ENCODE measurements around the gene UVSSA.

The UVSSA gene

GRCh38 chr4:1354136-1354982 lies 7.4 kb downstream of the UVSSA start:
- Histone ChIP-seq H3K36me3 (ENCODE audit: insufficient read depth, low read length) (peaks cover 25% of the 10 kb centered on the region), H3K4me3 (ENCODE audit: low read length) (no peak overlapping the region), H3K27me3 (ENCODE audit: insufficient read depth, low read length) (no peaks in the 10 kb centered on the region), H3K9me3 (ENCODE audit: low read length) (no peaks in the 10 kb centered on the region), H2AFZ (ENCODE audit: low read depth, low read length) (no peak overlapping the region), H3K4me1 (ENCODE audit: insufficient read depth, low read length) (peaks cover 3% of the 10 kb centered on the region)

- Histone ChIP-seq H3K4me3 (ENCODE audit: low read length) (no peak overlapping the region), H3K36me3 (ENCODE audit: insufficient read depth, low read length) (peaks cover 22% of the 10 kb centered on the region), H3K27me3 (ENCODE audit: insufficient read depth, low read length) (no peaks in the 10 kb centered on the region), H3K4me1 (ENCODE audit: insufficient read depth, low read length) (no peaks in the 10 kb centered on the region), H2AFZ (ENCODE audit: low read depth, low read length) (no peak overlapping the region), H3K9me3 (ENCODE audit: low read length) (no peaks in the 10 kb centered on the region)
These were observed 7.9 kb downstream of the UVSSA start for GRCh38 chr4:1354983-1355275.

GRCh38 chr4:1355378-1355777 lies 8.4 kb downstream of the UVSSA start:
- Histone ChIP-seq H3K4me3 (ENCODE audit: low read length) (no peak overlapping the region), H3K4me1 (ENCODE audit: insufficient read depth, low read length) (no peaks in the 10 kb centered on the region), H3K9me3 (ENCODE audit: low read length) (no peaks in the 10 kb centered on the region), H3K27me3 (ENCODE audit: insufficient read depth, low read length) (no peaks in the 10 kb centered on the region), H3K36me3 (ENCODE audit: insufficient read depth, low read length) (peaks cover 18% of the 10 kb centered on the region), H2AFZ (ENCODE audit: low read depth, low read length) (no peak overlapping the region)

- no peaks in the 10 kb centered on the region for H3K4me1 ChIP-seq (ENCODE audit: insufficient read depth, low read length)
- H3K9me3 ChIP-seq (ENCODE audit: low read length): no peaks in the 10 kb centered on the region
- no peaks in the 10 kb centered on the region for H3K27me3 ChIP-seq (ENCODE audit: insufficient read depth, low read length)
- H3K36me3 ChIP-seq (ENCODE audit: insufficient read depth, low read length): peaks cover 14% of the 10 kb centered on the region
- no peak overlapping the region for H2AFZ ChIP-seq (ENCODE audit: low read depth, low read length)
- no peak overlapping the region for H3K4me3 ChIP-seq (ENCODE audit: low read length)
These were observed 9.4 kb downstream of the UVSSA start for GRCh38 chr4:1356181-1356998.

- Histone ChIP-seq H3K4me3 (ENCODE audit: low read length) (no peak overlapping the region), H3K27me3 (ENCODE audit: insufficient read depth, low read length) (no peaks in the 10 kb centered on the region), H2AFZ (ENCODE audit: low read depth, low read length) (no peak overlapping the region), H3K36me3 (ENCODE audit: insufficient read depth, low read length) (peaks cover 13% of the 10 kb centered on the region), H3K4me1 (ENCODE audit: insufficient read depth, low read length) (no peaks in the 10 kb centered on the region), H3K9me3 (ENCODE audit: low read length) (no peaks in the 10 kb centered on the region)
These were observed 10.6 kb downstream of the UVSSA start for GRCh38 chr4:1357356-1358248.

GRCh38 chr4:1358421-1359143 lies 11.6 kb downstream of the UVSSA start:
- H2AFZ ChIP-seq (ENCODE audit: low read depth, low read length): no peak overlapping the region
- H3K4me3 ChIP-seq (ENCODE audit: low read length): no peak overlapping the region
- no peaks in the 10 kb centered on the region for H3K4me1 ChIP-seq (ENCODE audit: insufficient read depth, low read length)
- H3K27me3 ChIP-seq (ENCODE audit: insufficient read depth, low read length): no peaks in the 10 kb centered on the region
- H3K36me3 ChIP-seq (ENCODE audit: insufficient read depth, low read length): peaks cover 7% of the 10 kb centered on the region
- H3K9me3 ChIP-seq (ENCODE audit: low read length): no peaks in the 10 kb centered on the region

- Histone ChIP-seq H2AFZ (ENCODE audit: low read depth, low read length) (no peak overlapping the region), H3K4me1 (ENCODE audit: insufficient read depth, low read length) (no peaks in the 10 kb centered on the region)
These were observed 12.1 kb downstream of the UVSSA start for GRCh38 chr4:1359144-1359501.

GRCh38 chr4:1359976-1360375 lies 13.0 kb downstream of the UVSSA start:
- Histone ChIP-seq H3K27me3 (ENCODE audit: insufficient read depth, low read length) (no peaks in the 10 kb centered on the region), H3K9me3 (ENCODE audit: low read length) (no peaks in the 10 kb centered on the region), H2AFZ (ENCODE audit: low read depth, low read length) (no peak overlapping the region), H3K4me3 (ENCODE audit: low read length) (no peak overlapping the region), H3K4me1 (ENCODE audit: insufficient read depth, low read length) (no peaks in the 10 kb centered on the region), H3K36me3 (ENCODE audit: insufficient read depth, low read length) (peaks cover 6% of the 10 kb centered on the region)

More at GRCh38 chr4:1359144-1359501, 12.1 kb downstream of the UVSSA start:
- Histone ChIP-seq H3K27me3 (ENCODE audit: insufficient read depth, low read length) (no peaks in the 10 kb centered on the region), H3K4me3 (ENCODE audit: low read length) (no peak overlapping the region), H3K36me3 (ENCODE audit: insufficient read depth, low read length) (peaks cover 6% of the 10 kb centered on the region), H3K9me3 (ENCODE audit: low read length) (no peaks in the 10 kb centered on the region)

- H2AFZ ChIP-seq (ENCODE audit: low read depth, low read length): no peak overlapping the region
- no peaks in the 10 kb centered on the region for H3K4me1 ChIP-seq (ENCODE audit: insufficient read depth, low read length)
- peaks cover 4% of the 10 kb centered on the region for H3K36me3 ChIP-seq (ENCODE audit: insufficient read depth, low read length)
- no peak overlapping the region for H3K4me3 ChIP-seq (ENCODE audit: low read length)
- H3K9me3 ChIP-seq (ENCODE audit: low read length): no peaks in the 10 kb centered on the region
- H3K27me3 ChIP-seq (ENCODE audit: insufficient read depth, low read length): no peaks in the 10 kb centered on the region
These were observed 13.6 kb downstream of the UVSSA start for GRCh38 chr4:1360423-1361283.

GRCh38 chr4:1361431-1361830 lies 14.4 kb downstream of the UVSSA start:
- H3K4me3 ChIP-seq (ENCODE audit: low read length): no peak overlapping the region

GRCh38 chr4:1362046-1362445 lies 15.0 kb downstream of the UVSSA start:
- no peak overlapping the region for H2AFZ ChIP-seq (ENCODE audit: low read depth, low read length)
- H3K27me3 ChIP-seq (ENCODE audit: insufficient read depth, low read length): no peaks in the 10 kb centered on the region
- H3K36me3 ChIP-seq (ENCODE audit: insufficient read depth, low read length): peaks cover 6% of the 10 kb centered on the region
- no peaks in the 10 kb centered on the region for H3K4me1 ChIP-seq (ENCODE audit: insufficient read depth, low read length)
- H3K9me3 ChIP-seq (ENCODE audit: low read length): no peaks in the 10 kb centered on the region
- H3K4me3 ChIP-seq (ENCODE audit: low read length): no peak overlapping the region

More at GRCh38 chr4:1361431-1361830, 14.4 kb downstream of the UVSSA start:
- no peaks in the 10 kb centered on the region for H3K4me1 ChIP-seq (ENCODE audit: insufficient read depth, low read length)
- no peaks in the 10 kb centered on the region for H3K27me3 ChIP-seq (ENCODE audit: insufficient read depth, low read length)
- H3K36me3 ChIP-seq (ENCODE audit: insufficient read depth, low read length): peaks cover 4% of the 10 kb centered on the region
- H2AFZ ChIP-seq (ENCODE audit: low read depth, low read length): no peak overlapping the region
- H3K9me3 ChIP-seq (ENCODE audit: low read length): no peaks in the 10 kb centered on the region

GRCh38 chr4:1362521-1362920 lies 15.5 kb downstream of the UVSSA start:
- Histone ChIP-seq H3K9me3 (ENCODE audit: low read length) (no peaks in the 10 kb centered on the region), H3K4me1 (ENCODE audit: insufficient read depth, low read length) (no peaks in the 10 kb centered on the region), H2AFZ (ENCODE audit: low read depth, low read length) (no peak overlapping the region), H3K36me3 (ENCODE audit: insufficient read depth, low read length) (peaks cover 3% of the 10 kb centered on the region), H3K27me3 (ENCODE audit: insufficient read depth, low read length) (no peaks in the 10 kb centered on the region), H3K4me3 (ENCODE audit: low read length) (no peak overlapping the region)
